Smooth muscle cell of the brain vasculature (primary cell): ENCODE results near the gene DIS3L2.
A peak's percentile ranks its signal among the peaks of the same experiment; 100 is the strongest.
"Not testable (repeated sequence)": the region's sequence is repeated elsewhere in the genome, so short reads cannot be mapped to it uniquely, and the experiment has no call there.

Experiments used
- DNase-seq: peaks from one replicate; pipeline ENCODE4 v3.0.0-alpha.2; 2012; ENCODE audit warnings: low read depth, low spot score

The DIS3L2 gene

GRCh38 chr2:232319803-232320442 lies 358.4 kb downstream of the DIS3L2 start:
- DNase-seq: peak; percentile 17

- no peak for DNase-seq
These were observed 358.9 kb downstream of the DIS3L2 start for GRCh38 chr2:232320443-232320803.

GRCh38 chr2:232321156-232321816 lies 359.8 kb downstream of the DIS3L2 start:
- DNase-seq: no peak

- DNase-seq: no peak
These were observed 360.5 kb downstream of the DIS3L2 start for GRCh38 chr2:232321817-232322559.

- no peak for DNase-seq
These were observed 361.2 kb downstream of the DIS3L2 start for GRCh38 chr2:232322560-232323327.

- no peak for DNase-seq
These were observed 361.8 kb downstream of the DIS3L2 start for GRCh38 chr2:232323328-232323650.

GRCh38 chr2:232323967-232324366 lies 362.5 kb downstream of the DIS3L2 start:
- DNase-seq: not testable (repeated sequence)

GRCh38 chr2:232324778-232325177 lies 363.3 kb downstream of the DIS3L2 start:
- DNase-seq: no peak

GRCh38 chr2:232325324-232326273 lies 364.1 kb downstream of the DIS3L2 start:
- no peak for DNase-seq

- not testable (repeated sequence) for DNase-seq
These were observed 365.0 kb downstream of the DIS3L2 start for GRCh38 chr2:232326274-232327104.

GRCh38 chr2:232327105-232328031 lies 365.9 kb downstream of the DIS3L2 start:
- DNase-seq: peak; percentile 29

- DNase-seq: no peak
These were observed 366.5 kb downstream of the DIS3L2 start for GRCh38 chr2:232328032-232328422.

GRCh38 chr2:232328516-232329460 lies 367.3 kb downstream of the DIS3L2 start:
- DNase-seq: no peak

- no peak for DNase-seq
These were observed 368.2 kb downstream of the DIS3L2 start for GRCh38 chr2:232329716-232330067.

GRCh38 chr2:232330068-232330999 lies 368.8 kb downstream of the DIS3L2 start:
- no peak for DNase-seq

- DNase-seq: not testable (repeated sequence)
These were observed 369.5 kb downstream of the DIS3L2 start for GRCh38 chr2:232331061-232331460.

- DNase-seq: not testable (repeated sequence)
These were observed 370.1 kb downstream of the DIS3L2 start for GRCh38 chr2:232331641-232332040.
